Body of pancreas (tissue), 4 donors: ENCODE measurements around the gene A2M.

Experiments used
- CTCF ChIP-seq, 7 experiments: fragments of 450-650 bp in 4 of 7; fragments of 200-600 bp in 3 of 7; sonication (generic) in 3 of 7; IDR thresholded peaks; one replicate each; pipeline ENCODE4 v1.5.1; 2016 to 2019; ENCODE audit warnings: antibody characterized with exemption in 7 of 7
- POLR2A ChIP-seq, 3 donors: fragments of 450-650 bp; IDR thresholded peaks; one replicate each; pipeline ENCODE4 v1.6.1; 2016; ENCODE audit warnings: antibody characterized with exemption in 3 of 3, mild to moderate bottlenecking in 2 of 3

- TF ChIP-seq POLR2A (IDR thresholded peaks at IDR 0.05), result no peak
- no peak for TF ChIP-seq CTCF (IDR thresholded peaks at IDR 0.05)
These were observed 8.8 kb upstream of the A2M start for GRCh38 chr12:9124383-9125031.
